Ureter (tissue), 1 donor: ENCODE measurements around the gene YIPF6. TPM values are rescaled to one million over a fixed set of nuclear protein-coding genes. Genes with fewer than 3 reads are reported as not detected.
"Not testable (repeated sequence)": the region's sequence is repeated elsewhere in the genome, so short reads cannot be mapped to it uniquely, and the experiment has no call there.

ENCODE experiments used
- DNase-seq: peaks from one replicate; pipeline ENCODE4 v3.0.0-alpha.2; 2020; ENCODE audit warnings: low spot score
- total RNA-seq: library from RNA; stranded (reverse); gene quantifications from one replicate; pipeline ENCODE4 v1.2.4, GENCODE V29; 2023
- donor health status: DM: yes; HTN: yes; CAD: no.

Gene YIPF6
- total RNA-seq, 1 donor from 2014 or later, result 41.3 TPM

DNA sequence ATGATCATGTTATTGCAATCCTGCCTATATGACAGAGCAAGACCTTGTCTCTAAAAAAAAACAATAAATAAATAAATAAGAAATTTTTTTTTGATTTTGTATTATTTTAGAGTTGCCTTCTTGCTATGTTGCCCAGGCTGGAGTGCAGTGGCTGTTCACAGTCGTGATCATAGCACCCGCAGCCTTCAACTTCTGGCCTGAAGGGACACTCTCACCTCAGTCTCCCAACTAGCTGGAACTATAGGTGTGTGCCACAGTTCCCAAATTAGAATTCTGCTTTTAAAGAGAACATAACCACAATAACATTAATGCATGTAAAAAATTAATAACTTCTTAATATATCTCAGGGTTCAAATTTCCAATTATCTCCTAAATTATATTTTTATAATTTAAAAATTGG is 7.8 kb downstream of the YIPF6 start:
- DNase-seq, result no peak

DNA sequence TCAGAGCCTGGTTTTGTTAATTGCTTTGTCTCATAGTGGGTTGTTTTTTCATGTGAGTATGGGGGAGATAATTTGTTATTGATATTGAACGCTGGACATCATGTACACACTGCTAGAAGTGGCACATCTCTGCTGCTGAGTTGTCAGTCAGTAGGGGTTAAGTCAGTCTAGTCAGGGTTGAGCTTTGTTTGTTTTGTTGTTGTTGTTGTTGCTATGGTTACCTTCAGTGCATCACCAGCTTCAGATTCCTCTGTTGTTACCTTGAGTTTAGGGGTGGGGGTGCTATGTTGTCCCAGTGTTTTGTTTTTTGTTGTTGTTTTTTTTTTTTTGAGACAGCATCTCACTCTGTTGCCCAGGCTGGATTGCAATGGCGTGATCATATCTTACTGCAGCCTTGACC is 9.9 kb downstream of the YIPF6 start:
- DNase-seq, result no peak

DNA sequence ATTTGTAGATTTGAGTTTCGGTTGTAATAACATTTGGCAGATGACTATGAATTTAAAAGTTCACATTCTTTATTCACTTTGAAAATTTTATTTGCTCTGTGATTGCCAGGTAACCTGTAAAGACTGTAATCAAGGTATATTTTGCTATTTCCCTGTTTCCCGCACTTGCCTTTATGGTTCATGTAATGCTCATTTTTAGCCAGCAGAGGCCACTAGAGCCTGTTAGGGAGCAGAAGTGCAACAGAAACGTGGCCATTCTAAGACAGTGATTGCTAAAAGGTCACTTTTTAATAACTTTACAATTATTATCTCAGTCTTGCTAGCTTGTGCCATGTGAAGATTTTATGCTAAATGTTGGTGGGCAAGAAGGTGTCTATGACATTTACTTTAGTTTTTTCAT is 12.4 kb downstream of the YIPF6 start:
- peak; percentile 47 for DNase-seq

DNA sequence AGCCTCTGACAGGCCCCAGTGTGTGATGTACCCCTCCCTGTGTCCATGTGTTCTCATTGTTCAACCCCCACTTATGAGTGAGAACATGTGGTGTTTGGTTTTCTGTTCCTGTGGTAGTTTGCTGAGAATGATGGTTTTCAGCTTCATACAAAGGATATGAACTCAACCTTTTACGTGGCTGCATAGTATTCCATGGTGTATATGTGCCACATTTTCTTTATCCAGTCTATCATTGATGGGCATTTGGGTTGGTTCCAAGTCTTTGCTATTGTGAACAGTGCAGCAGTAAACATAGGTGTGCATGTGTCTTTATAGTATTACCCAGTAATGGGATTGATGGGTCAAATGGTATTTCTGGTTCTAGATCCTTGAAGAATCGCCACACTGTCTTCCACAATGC is 25.8 kb downstream of the YIPF6 start:
- DNase-seq, result not testable (repeated sequence)

DNA sequence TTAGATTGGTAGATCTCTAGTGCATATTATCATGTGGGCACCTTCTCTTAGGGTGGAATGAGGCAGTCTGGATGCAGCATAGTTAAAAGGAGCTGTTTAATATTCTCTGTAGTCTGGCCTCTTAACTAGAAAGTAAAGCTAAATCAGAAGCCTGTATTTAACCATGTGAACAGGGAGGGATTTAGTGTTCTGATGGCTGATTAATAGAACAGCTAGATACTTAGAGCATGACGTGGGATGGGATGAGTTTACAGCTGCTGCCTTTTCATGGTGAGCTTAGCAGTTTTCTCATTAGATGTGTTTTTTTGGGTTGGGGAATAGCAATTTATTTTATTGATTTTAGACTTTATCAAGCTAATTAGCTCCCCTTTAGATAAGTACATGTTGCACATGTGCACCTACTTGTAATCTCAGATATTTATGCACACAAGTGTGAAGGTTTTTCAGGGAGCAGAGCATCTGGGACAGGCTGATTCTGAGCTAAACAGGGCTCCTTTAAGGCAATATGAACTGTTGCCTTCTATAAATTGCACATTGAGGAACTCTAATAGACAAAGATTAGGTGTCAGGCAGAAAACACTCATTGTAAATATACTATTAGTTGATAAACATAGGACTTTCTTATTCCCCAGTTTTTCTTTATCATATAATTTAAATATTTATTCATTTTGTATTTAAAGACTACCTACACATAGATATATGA is 34.1 kb downstream of the YIPF6 start:
- no peak for DNase-seq

DNA sequence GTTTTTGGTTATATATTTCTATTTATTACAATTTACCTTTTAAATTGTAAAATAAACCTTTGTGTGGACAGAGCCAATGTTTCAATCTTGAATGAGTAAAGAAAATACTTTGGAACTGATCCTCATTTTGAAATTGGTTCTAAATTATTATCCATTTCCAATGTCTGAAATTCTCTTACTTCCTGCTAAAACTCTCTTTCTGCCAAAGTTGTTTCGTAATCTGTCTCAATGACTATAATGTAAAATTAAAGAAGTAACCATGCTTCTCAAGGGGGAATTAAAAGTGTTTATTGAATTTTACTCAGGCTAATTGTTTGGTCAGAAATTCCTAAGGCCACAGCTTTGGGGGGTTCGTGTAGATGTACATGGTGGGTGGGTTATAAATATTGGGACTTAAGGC is 34.8 kb downstream of the YIPF6 start:
- DNase-seq, result no peak

DNA sequence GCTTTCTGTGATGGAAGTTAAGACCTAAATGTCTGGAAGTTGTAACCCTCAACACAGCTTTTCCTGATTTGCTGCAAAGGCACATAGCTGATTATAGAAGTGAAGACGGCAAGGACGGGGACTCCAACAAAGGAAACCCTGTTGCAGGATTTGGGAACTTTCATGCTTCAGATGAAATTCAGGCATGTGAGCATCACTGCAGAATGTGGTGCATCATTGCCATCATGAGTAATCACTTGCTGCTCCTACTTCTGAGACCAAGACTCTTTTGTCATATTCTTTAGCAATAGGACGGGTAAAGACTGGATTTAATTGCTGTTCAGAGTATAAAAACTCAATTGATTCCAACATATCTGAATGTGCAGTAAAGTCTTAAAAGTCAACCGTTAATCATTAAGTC is 35.8 kb downstream of the YIPF6 start:
- no peak for DNase-seq

DNA sequence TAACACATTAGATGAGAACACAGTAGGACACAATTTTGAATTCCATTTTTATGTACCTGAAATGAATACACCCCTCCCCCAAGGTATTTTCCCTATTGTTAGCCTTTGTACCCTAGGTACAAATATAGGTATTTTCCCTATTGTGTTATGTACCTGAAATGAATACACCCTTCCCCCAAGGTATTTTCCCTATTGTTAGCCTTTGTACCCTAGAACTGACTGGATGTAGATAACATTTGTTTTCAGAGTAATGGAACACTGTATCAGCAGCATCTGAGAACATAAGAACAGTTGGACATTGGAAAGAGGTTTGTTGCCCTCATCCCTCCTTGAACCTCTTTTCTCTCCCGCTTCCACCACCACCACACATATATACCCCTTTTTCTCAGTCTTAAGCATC is 37.6 kb downstream of the YIPF6 start:
- no peak for DNase-seq

DNA sequence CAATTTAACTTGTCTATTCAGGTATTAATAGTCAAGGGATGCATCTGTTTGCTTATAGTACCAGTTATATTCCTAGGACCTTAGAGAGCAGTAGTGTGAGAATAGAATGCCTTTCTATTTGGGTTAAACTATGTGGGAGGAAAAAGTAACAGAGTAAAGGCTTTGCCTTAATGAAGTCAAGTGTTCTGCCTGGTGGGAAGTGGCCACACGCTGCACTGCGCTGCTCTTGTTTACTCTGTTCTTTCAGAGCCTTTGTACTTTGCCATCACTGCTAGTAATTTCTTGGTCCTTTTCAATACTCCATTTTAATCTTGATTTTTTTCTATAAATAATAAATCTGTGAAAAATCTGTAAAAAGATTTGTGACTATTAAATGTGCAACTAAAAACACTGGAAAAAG is 38.0 kb downstream of the YIPF6 start:
- no peak for DNase-seq

DNA sequence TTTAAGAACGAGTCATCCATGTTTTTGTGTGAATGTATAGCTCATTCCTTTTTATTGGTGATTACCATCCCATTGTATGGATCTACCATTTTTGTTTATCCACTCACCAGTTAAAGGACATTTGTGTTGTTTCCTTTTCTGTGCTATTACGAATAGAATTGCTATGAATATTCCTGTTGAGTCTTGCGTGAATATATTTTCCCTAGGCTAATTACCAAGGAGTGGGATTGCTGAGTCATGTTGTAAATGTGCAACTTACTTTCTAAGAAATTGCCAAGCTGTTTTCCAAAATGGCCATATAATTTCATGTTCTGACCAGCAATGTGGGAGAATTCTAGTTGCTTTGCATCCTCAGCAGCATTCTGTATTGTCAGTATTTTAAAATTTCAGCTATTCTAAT is 51.3 kb downstream of the YIPF6 start:
- no peak for DNase-seq

DNA sequence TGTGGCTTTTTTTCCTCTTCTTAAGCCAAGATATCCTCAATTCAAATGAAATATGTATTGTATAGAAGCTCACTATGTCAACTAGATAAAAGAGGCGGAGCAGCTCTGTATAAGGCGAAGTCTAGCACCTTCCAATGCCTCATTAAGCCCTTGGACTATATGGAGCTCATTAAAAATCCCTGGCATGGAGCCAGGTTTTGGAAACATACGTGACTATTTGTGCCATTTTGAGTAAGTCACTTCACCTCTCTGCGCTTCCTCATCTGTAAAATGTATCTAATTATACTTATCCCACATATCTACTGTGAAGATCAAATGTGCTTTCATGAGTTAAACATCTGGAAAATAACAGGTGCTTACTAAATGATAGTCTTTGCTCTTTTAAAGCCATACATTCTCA is 57.2 kb downstream of the YIPF6 start:
- DNase-seq, result no peak

DNA sequence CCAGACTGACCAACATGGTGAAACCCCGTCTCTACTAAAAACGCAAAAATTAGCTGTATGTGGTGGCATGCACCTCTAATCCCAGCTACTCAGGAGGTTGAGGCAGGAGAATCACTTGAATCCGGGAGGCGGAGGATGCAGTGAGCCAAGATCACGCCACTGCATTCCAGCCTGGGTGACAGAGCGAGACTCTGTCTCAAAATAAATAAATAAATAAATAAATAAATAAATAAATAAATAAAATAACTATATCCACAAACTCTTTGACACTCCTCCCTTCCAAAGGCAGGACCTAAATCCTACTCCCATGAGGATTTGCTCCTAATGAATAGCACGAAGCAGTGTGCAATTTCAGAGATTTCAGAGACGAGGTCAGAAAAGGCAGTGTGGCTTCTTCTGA is 58.3 kb downstream of the YIPF6 start:
- DNase-seq, result not testable (repeated sequence)

DNA sequence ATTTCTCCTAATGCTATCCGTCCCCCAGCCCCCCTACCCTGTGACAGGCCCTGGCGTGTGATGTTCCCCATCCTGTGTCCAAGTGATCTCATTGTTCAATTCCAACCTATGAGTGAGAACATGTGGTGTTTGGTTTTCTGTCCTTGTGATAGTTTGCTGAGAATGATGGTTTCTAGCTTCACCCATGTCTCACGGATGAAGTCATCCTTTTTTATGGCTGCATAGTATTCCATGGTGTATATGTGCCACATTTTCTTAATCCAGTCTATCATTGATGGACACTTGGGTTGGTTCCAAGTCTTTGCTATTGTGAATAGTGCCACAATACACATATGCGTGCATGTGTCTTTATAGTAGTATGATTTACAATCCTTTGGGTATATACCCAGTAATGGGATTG is 61.1 kb downstream of the YIPF6 start:
- DNase-seq, result not testable (repeated sequence)

DNA sequence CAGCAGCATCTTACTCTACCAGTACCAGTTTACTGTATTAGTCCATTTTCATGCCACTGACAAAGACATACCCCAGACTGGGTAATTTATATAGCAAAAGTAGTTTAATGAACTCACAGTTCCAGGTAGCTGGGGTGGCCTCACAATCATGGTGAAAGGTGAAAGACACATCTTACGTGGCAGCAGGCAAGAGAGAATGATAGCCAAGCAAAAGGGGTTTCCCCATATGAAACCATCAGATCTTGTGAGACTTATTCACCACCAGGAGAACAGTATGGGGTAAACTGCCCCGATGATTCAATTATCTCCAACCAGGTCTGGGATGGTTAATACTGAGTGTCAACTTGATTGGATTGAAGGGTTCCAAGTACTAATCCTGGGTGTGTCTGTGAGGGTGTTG is 69.3 kb downstream of the YIPF6 start:
- no peak for DNase-seq

DNA sequence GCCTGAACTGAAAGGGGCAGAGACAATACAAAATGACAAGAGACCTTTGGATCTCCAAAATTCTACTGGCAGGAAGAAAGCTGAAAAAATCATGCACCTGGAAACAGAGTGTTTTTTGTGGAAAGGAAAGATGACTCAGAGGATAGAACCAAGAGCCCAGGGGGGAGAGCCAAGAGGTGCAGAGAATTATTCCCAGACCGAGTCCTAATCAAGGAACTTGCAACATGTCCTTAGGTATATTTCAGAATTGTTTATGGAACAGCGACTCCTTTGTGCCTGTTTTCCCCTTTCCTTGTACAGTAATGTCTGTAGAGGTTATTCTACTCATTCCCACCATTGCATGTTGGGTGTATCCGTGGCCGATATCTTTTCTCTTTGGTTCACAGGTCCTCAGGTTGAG is 71.7 kb downstream of the YIPF6 start:
- DNase-seq, result no peak

DNA sequence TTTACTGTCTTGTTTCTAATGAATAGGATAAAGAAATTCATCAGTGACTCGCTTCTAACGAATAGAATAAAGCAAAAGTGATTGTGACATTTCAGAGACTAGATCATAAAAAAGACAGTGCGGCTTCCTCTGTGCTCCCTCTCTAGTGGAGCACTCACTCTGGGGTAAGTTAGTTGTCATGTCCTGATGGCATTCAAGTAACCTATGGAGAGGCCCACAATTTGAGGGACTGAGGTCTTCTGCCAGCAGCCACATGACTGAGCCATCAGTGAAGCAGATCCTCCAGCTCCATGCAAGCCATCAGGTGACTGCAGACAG is 72.4 kb downstream of the YIPF6 start:
- no peak for DNase-seq

DNA sequence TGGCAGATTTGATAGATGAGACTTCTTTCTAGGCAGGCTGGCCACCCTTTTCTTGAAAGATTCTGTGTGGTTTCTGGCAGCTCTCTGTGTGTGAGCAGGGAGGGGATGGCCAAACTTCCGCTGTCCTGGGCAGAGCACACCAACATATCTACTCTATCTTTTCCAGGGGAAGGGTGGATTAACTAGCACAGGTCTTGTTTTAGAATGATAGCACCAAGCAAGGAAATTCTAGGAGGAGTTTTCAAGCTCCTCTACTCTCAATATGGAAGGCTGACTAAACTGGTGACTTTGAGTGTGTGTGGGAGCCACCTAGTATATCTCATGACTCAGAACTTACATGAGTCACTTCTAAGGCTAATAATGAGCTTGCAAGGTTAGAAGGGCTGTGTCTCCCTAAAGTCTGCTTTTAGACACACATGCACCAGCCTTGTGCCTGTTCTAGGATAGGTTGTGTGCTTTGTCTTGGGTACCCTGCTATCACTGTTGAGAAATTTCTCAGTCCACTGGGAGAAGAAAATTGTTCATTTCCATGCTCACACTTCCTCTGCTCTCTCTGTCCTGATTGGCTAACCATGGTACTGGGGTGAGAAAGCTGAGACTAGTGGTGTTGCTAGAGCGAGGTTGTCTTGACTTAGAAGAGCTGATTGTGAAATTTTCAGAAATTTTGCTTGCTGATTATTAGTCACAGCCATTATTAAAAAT is 72.9 kb downstream of the YIPF6 start:
- DNase-seq, result no peak

DNA sequence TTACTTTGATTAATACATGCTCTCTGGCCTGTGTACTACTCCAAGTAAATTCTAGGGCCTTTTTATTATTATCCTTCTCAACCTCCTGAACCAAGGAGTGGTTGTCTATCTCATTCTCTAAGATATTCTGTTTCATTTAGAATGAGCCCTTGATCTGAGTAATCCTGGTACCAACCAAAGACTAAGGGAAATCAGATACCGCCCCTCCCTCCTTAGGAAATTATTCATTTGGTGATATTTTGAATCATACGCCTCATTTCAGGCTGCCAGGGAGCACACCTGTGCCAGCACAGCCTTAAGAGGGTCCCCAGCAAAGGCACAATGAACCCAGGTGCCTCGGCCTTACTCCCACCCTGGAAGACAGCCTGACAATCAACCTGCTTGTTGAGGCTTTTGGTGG is 75.4 kb downstream of the YIPF6 start:
- no peak for DNase-seq

DNA sequence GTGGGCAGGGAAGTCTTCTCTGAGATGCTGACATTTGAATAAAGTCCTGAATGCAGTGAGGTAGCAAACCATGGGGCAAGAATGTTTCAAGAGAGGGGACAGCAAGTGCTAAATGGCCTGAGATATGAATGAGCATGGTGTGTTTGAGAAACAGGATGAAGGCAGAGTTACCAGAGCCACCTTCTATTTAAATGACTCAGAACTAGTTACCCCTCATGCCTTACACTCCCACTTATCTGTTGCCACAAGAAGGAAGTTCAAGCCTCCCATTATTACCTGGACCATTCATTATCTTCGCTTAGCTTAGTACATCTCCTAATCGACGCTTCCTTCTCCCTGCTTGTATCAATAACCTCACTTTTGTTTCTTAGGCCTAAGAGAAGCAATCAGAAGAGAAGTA is 81.0 kb downstream of the YIPF6 start:
- DNase-seq, result no peak

DNA sequence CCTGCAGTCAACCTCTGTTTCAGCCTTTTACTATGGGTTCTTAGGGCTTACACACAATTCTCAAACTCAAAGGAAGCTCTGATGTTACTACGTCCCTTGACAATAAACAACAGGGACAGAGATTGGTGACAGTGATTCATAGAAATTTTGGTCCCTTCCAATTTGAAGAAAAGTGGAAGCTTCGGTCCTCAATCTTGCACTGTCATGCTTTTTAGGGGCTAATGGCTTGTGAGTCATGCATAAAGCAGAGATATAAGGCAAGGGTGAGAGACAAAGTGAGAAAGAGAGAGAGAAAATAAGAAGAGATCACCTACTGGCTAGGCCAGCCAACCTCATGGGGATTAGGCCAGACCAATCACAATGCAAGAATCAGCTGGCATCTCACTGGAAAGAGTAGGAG is 85.4 kb downstream of the YIPF6 start:
- DNase-seq, result no peak
